ENCODE measurements around the gene LSM10. TPM values are rescaled to one million over a fixed set of nuclear protein-coding genes. Genes with fewer than 3 reads are reported as not detected.

The LSM10 gene
- total RNA-seq, 1 experiment from 2014 or later, result 56.3 TPM

DNA sequence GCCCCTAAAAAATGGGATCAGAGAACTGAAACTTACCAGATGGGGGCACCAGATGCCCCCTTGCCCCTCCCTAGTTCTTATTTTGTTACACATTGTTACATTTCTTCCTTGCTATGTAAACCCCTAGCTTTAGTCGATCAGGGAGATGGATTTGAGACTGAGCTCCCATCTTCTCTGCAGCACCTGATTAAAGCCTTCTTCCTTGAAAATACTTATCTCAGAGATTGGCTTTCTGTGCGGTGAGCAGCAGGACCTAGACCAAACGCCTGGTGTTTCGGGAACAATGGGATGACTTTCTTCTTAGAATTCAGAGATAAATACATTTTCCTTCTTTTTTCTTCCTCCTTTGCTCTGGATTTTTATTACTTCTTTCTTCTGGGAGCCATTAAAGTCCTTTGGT lies 16.7 kb upstream of the LSM10 start:
- CTCF ChIA-PET, result interaction anchor here (0.8 to 1.6 kb wide), 2 partner anchors 13 to 46 kb away, joined by 3 to 5 read pairs; no protein-coding TSS in a partner anchor
- ATAC-seq (no peak), DNase-seq (ENCODE audit: low spot score) (no peak)
- Mint-ChIP-seq H3K4me3 (no peak overlapping the region), H3K27ac (no peak overlapping the region), H3K4me1 (peaks cover 8% of the 10 kb centered on the region), H3K36me3 (peaks cover 14% of the 10 kb centered on the region), H3K27me3 (ENCODE audit: low read depth) (no peaks in the 10 kb centered on the region), H3K9me3 (peaks cover 7% of the 10 kb centered on the region)
- no peak for TF ChIP-seq GRHL2 (CRISPR knock-in tag; IDR thresholded peaks at IDR 0.05; ENCODE audit: insufficient replicate concordance, severe bottlenecking)
- no peak for TF ChIP-seq CREB1 (CRISPR knock-in tag; IDR thresholded peaks at IDR 0.05)
- TF ChIP-seq, protein P1, sequence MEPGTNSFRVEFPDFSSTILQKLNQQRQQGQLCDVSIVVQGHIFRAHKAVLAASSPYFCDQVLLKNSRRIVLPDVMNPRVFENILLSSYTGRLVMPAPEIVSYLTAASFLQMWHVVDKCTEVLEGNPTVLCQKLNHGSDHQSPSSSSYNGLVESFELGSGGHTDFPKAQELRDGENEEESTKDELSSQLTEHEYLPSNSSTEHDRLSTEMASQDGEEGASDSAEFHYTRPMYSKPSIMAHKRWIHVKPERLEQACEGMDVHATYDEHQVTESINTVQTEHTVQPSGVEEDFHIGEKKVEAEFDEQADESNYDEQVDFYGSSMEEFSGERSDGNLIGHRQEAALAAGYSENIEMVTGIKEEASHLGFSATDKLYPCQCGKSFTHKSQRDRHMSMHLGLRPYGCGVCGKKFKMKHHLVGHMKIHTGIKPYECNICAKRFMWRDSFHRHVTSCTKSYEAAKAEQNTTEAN (CRISPR knock-in tag; IDR thresholded peaks at IDR 0.05), result no peak
- TF ChIP-seq, protein P2, sequence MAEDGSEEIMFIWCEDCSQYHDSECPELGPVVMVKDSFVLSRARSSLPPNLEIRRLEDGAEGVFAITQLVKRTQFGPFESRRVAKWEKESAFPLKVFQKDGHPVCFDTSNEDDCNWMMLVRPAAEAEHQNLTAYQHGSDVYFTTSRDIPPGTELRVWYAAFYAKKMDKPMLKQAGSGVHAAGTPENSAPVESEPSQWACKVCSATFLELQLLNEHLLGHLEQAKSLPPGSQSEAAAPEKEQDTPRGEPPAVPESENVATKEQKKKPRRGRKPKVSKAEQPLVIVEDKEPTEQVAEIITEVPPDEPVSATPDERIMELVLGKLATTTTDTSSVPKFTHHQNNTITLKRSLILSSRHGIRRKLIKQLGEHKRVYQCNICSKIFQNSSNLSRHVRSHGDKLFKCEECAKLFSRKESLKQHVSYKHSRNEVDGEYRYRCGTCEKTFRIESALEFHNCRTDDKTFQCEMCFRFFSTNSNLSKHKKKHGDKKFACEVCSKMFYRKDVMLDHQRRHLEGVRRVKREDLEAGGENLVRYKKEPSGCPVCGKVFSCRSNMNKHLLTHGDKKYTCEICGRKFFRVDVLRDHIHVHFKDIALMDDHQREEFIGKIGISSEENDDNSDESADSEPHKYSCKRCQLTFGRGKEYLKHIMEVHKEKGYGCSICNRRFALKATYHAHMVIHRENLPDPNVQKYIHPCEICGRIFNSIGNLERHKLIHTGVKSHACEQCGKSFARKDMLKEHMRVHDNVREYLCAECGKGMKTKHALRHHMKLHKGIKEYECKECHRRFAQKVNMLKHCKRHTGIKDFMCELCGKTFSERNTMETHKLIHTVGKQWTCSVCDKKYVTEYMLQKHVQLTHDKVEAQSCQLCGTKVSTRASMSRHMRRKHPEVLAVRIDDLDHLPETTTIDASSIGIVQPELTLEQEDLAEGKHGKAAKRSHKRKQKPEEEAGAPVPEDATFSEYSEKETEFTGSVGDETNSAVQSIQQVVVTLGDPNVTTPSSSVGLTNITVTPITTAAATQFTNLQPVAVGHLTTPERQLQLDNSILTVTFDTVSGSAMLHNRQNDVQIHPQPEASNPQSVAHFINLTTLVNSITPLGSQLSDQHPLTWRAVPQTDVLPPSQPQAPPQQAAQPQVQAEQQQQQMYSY (CRISPR knock-in tag; IDR thresholded peaks at IDR 0.05), result no peak
- TF ChIP-seq, protein P3, sequence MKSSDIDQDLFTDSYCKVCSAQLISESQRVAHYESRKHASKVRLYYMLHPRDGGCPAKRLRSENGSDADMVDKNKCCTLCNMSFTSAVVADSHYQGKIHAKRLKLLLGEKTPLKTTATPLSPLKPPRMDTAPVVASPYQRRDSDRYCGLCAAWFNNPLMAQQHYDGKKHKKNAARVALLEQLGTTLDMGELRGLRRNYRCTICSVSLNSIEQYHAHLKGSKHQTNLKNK (CRISPR knock-in tag; IDR thresholded peaks at IDR 0.05), result no peak
- TF ChIP-seq MXD4 (CRISPR knock-in tag; IDR thresholded peaks at IDR 0.05; ENCODE audit: borderline replicate concordance), result no peak
- TF ChIP-seq SP1 (CRISPR knock-in tag; conservative IDR thresholded peaks at IDR 0.05), result no peak
- no peak for TF ChIP-seq ZNF416 (CRISPR knock-in tag; IDR thresholded peaks at IDR 0.05)
- no peak for TF ChIP-seq FOXK1 (CRISPR knock-in tag; IDR thresholded peaks at IDR 0.05)
- TF ChIP-seq ZNF232 (CRISPR knock-in tag; IDR thresholded peaks at IDR 0.05), result no peak
- TF ChIP-seq TEAD1 (CRISPR knock-in tag; IDR thresholded peaks at IDR 0.05), result no peak
- no peak for TF ChIP-seq ZNF423 (CRISPR knock-in tag; IDR thresholded peaks at IDR 0.05)
- TF ChIP-seq IRF2 (CRISPR knock-in tag; IDR thresholded peaks at IDR 0.05; ENCODE audit: borderline replicate concordance, low read depth), result no peak
- TF ChIP-seq NR3C1 (CRISPR knock-in tag; conservative IDR thresholded peaks at IDR 0.05; ENCODE audit: low read depth), result no peak
- TF ChIP-seq, protein P4, sequence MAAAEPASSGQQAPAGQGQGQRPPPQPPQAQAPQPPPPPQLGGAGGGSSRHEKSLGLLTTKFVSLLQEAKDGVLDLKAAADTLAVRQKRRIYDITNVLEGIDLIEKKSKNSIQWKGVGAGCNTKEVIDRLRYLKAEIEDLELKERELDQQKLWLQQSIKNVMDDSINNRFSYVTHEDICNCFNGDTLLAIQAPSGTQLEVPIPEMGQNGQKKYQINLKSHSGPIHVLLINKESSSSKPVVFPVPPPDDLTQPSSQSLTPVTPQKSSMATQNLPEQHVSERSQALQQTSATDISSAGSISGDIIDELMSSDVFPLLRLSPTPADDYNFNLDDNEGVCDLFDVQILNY (CRISPR knock-in tag; IDR thresholded peaks at IDR 0.05), result no peak
- TF ChIP-seq TP53 (CRISPR knock-in tag; IDR thresholded peaks at IDR 0.05), result no peak
- TF ChIP-seq, protein P5, sequence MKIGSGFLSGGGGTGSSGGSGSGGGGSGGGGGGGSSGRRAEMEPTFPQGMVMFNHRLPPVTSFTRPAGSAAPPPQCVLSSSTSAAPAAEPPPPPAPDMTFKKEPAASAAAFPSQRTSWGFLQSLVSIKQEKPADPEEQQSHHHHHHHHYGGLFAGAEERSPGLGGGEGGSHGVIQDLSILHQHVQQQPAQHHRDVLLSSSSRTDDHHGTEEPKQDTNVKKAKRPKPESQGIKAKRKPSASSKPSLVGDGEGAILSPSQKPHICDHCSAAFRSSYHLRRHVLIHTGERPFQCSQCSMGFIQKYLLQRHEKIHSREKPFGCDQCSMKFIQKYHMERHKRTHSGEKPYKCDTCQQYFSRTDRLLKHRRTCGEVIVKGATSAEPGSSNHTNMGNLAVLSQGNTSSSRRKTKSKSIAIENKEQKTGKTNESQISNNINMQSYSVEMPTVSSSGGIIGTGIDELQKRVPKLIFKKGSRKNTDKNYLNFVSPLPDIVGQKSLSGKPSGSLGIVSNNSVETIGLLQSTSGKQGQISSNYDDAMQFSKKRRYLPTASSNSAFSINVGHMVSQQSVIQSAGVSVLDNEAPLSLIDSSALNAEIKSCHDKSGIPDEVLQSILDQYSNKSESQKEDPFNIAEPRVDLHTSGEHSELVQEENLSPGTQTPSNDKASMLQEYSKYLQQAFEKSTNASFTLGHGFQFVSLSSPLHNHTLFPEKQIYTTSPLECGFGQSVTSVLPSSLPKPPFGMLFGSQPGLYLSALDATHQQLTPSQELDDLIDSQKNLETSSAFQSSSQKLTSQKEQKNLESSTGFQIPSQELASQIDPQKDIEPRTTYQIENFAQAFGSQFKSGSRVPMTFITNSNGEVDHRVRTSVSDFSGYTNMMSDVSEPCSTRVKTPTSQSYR (CRISPR knock-in tag; IDR thresholded peaks at IDR 0.05), result no peak
- TF ChIP-seq, protein P6, sequence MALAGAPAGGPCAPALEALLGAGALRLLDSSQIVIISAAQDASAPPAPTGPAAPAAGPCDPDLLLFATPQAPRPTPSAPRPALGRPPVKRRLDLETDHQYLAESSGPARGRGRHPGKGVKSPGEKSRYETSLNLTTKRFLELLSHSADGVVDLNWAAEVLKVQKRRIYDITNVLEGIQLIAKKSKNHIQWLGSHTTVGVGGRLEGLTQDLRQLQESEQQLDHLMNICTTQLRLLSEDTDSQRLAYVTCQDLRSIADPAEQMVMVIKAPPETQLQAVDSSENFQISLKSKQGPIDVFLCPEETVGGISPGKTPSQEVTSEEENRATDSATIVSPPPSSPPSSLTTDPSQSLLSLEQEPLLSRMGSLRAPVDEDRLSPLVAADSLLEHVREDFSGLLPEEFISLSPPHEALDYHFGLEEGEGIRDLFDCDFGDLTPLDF (CRISPR knock-in tag; IDR thresholded peaks at IDR 0.05), result no peak
- TF ChIP-seq, protein P7, sequence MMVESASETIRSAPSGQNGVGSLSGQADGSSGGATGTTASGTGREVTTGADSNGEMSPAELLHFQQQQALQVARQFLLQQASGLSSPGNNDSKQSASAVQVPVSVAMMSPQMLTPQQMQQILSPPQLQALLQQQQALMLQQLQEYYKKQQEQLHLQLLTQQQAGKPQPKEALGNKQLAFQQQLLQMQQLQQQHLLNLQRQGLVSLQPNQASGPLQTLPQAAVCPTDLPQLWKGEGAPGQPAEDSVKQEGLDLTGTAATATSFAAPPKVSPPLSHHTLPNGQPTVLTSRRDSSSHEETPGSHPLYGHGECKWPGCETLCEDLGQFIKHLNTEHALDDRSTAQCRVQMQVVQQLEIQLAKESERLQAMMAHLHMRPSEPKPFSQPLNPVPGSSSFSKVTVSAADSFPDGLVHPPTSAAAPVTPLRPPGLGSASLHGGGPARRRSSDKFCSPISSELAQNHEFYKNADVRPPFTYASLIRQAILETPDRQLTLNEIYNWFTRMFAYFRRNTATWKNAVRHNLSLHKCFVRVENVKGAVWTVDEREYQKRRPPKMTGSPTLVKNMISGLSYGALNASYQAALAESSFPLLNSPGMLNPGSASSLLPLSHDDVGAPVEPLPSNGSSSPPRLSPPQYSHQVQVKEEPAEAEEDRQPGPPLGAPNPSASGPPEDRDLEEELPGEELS (CRISPR knock-in tag; IDR thresholded peaks at IDR 0.05), result no peak
- POLR2A ChIA-PET, result no interaction called here
